ENCODE measurements around the gene LRRC57.

LRRC57 gene

GRCh38 chr15:42549741-42550392 lies 1.3 kb upstream of the LRRC57 start:
- DNase-seq (ENCODE audit: low read depth) = no peak

GRCh38 chr15:42549032-42549491 lies 469 bp upstream of the LRRC57 start:
- no peak for DNase-seq (ENCODE audit: low read depth)

- DNase-seq (ENCODE audit: low read depth) = no peak
These were observed 710 bp downstream of the LRRC57 start for GRCh38 chr15:42547918-42548248.

- DNase-seq (ENCODE audit: low read depth) = no peak
These were observed 3.6 kb downstream of the LRRC57 start for GRCh38 chr15:42544853-42545629.

GRCh38 chr15:42533246-42533645 lies 15.3 kb downstream of the LRRC57 start:
- no peak for DNase-seq (ENCODE audit: low read depth)

GRCh38 chr15:42528970-42529369 lies 19.6 kb downstream of the LRRC57 start:
- no peak for DNase-seq (ENCODE audit: low read depth)

GRCh38 chr15:42523331-42523730 lies 25.3 kb downstream of the LRRC57 start:
- DNase-seq (ENCODE audit: low read depth) = no peak

GRCh38 chr15:42511007-42511391 lies 37.6 kb downstream of the LRRC57 start:
- DNase-seq (ENCODE audit: low read depth) = no peak

GRCh38 chr15:42510258-42511006 lies 38.2 kb downstream of the LRRC57 start:
- no peak for DNase-seq (ENCODE audit: low read depth)

- no peak for DNase-seq (ENCODE audit: low read depth)
These were observed 40.3 kb downstream of the LRRC57 start for GRCh38 chr15:42508263-42508690.

GRCh38 chr15:42507514-42507913 lies 41.1 kb downstream of the LRRC57 start:
- no peak for DNase-seq (ENCODE audit: low read depth)

GRCh38 chr15:42504631-42505030 lies 44.0 kb downstream of the LRRC57 start:
- no peak for DNase-seq (ENCODE audit: low read depth)

GRCh38 chr15:42503825-42504224 lies 44.8 kb downstream of the LRRC57 start:
- DNase-seq (ENCODE audit: low read depth) = no peak

- no peak for DNase-seq (ENCODE audit: low read depth)
These were observed 46.1 kb downstream of the LRRC57 start for GRCh38 chr15:42502477-42502876.

GRCh38 chr15:42499858-42500609 lies 48.6 kb downstream of the LRRC57 start:
- no peak for DNase-seq (ENCODE audit: low read depth)

GRCh38 chr15:42498212-42499068 lies 50.2 kb downstream of the LRRC57 start:
- DNase-seq (ENCODE audit: low read depth) = no peak

- DNase-seq (ENCODE audit: low read depth) = peak; percentile 74
These were observed 53.0 kb downstream of the LRRC57 start, which contains the start of gene SNAP23 for GRCh38 chr15:42495361-42496212. Gene SNAP23, plus strand, starts transcription at chr15:42495634. Its CDS starts 16,213 bp downstream, at chr15:42511847.

GRCh38 chr15:42494998-42495360 lies 53.6 kb downstream of the LRRC57 start:
- no peak for DNase-seq (ENCODE audit: low read depth)

GRCh38 chr15:42493679-42494078 lies 54.9 kb downstream of the LRRC57 start:
- DNase-seq (ENCODE audit: low read depth) = no peak

Data from T follicular helper cell (primary cell).